ENCODE results near the gene SIGLEC14. TPM values are rescaled to one million over a fixed set of nuclear protein-coding genes. Genes with fewer than 3 reads are reported as not detected.

Gene SIGLEC14
- total RNA-seq, 4 donors from 2014 or later = 0.95 to 12.4 TPM; not detected in 2

DNA sequence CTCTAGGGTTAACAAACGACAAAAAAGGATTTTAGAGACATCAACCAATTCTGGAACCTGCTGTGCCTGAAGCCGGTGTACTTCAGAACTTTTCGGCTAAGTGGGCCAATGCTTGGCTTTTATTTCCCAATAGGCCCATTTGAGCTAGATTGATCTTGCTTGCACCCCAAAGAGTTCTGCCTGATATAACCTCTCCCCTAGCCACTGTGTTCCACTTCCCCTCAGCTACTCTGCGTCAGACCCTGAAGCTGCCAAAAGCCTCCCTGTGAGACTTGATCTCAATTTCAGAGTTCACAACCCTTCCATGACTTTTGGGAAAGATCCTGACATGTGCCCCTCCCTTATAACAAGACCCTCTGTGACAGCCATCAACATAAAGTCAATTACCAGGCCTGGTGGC lies 5.6 kb upstream of the SIGLEC14 start:
- no peaks in the 10 kb centered on the region for H3K9me3 ChIP-seq
- TF ChIP-seq, protein P1, sequence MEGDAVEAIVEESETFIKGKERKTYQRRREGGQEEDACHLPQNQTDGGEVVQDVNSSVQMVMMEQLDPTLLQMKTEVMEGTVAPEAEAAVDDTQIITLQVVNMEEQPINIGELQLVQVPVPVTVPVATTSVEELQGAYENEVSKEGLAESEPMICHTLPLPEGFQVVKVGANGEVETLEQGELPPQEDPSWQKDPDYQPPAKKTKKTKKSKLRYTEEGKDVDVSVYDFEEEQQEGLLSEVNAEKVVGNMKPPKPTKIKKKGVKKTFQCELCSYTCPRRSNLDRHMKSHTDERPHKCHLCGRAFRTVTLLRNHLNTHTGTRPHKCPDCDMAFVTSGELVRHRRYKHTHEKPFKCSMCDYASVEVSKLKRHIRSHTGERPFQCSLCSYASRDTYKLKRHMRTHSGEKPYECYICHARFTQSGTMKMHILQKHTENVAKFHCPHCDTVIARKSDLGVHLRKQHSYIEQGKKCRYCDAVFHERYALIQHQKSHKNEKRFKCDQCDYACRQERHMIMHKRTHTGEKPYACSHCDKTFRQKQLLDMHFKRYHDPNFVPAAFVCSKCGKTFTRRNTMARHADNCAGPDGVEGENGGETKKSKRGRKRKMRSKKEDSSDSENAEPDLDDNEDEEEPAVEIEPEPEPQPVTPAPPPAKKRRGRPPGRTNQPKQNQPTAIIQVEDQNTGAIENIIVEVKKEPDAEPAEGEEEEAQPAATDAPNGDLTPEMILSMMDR (IDR thresholded peaks at IDR 0.05) = no peak
- TF ChIP-seq POLR2A (IDR thresholded peaks at IDR 0.05) = no peak
- no peak overlapping the region for H3K4me3 ChIP-seq
- peak overlapping the region in 1 of 4 donors; percentile 69 for H3K27ac ChIP-seq
- peaks cover 0 to 7% (median 0%) of the 10 kb centered on the region in 4 donors for H3K4me1 ChIP-seq
- no peaks in the 10 kb centered on the region for H3K36me3 ChIP-seq
- DNase-seq = no peak
- no peaks in the 10 kb centered on the region for H3K27me3 ChIP-seq

- no peaks in the 10 kb centered on the region for H3K27me3 ChIP-seq
- no peaks in the 10 kb centered on the region for H3K9me3 ChIP-seq
- TF ChIP-seq, protein P1 (IDR thresholded peaks at IDR 0.05) = no peak
- TF ChIP-seq POLR2A (IDR thresholded peaks at IDR 0.05) = no peak
- H3K27ac ChIP-seq = peak overlapping the region in 1 of 4 donors; percentile 69
- peak in 2 of 3 donors; percentile 66 to 75 for DNase-seq
- H3K36me3 ChIP-seq = no peaks in the 10 kb centered on the region
- peaks cover 0 to 7% (median 0%) of the 10 kb centered on the region in 4 donors for H3K4me1 ChIP-seq
- H3K4me3 ChIP-seq = no peak overlapping the region
Observed at GRCh38 chr19:51651216-51651846, 4.7 kb upstream of the SIGLEC14 start.

DNA sequence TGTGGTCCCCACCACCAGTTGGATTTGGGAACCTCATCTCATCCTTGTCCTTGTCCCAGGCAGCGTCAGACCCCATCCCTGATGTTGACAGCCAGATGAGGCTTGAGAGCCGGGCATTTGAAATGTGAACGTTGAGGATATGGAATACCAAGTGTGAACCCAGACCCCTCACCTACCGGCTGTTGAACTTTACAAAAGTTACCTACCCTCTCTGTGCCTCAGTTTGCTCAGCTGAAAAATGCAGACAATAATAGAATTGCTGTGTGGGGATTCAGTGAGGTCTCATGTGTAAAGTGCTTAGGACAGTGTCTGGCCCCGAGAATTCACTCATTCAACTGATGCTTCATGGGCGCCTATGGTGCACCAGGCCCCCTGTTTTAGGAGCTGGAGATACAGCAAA lies 693 bp upstream of the SIGLEC14 start:
- TF ChIP-seq, protein P1 (IDR thresholded peaks at IDR 0.05) = no peak
- TF ChIP-seq POLR2A (IDR thresholded peaks at IDR 0.05) = no peak
- Histone ChIP-seq H3K27me3 (no peaks in the 10 kb centered on the region), H3K36me3 (no peaks in the 10 kb centered on the region), H3K27ac (peak overlapping the region in 1 of 4 donors; percentile 59), H3K4me1 (peaks cover 0 to 7% (median 0%) of the 10 kb centered on the region in 4 donors), H3K4me3 (no peak overlapping the region), H3K9me3 (no peaks in the 10 kb centered on the region)
- DNase-seq = no peak

DNA sequence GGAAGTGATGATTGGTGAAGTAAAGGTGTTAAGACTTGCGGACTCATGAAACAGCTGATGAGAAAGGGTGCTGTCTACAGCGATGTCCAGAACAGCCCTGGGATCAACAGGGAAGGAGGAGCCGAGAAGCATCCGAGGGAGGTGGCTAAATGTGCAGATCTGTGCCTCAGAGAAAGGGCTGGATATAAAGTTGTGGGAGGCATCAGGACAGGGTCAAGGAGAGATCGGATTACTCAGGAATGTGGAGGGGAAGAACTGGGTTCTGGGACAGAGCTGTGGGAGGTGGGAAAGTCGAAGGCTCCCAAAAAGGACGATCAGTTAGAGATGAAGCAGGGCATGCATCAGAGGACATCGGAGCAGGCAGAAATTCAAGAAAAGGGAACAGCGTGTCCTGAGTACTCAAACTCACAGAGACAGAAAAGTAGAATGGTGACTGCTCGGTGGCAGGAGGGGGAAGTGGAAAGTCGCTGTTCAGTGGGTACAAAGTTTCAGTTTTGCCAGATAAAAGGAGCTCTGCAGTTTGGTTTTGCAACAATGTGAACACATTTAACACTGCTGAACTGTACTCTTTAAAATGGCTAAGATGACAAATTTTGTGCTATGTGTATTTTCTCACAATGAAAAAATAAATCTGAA lies 1.9 kb downstream of the SIGLEC14 start:
- TF ChIP-seq POLR2A (IDR thresholded peaks at IDR 0.05) = no peak
- TF ChIP-seq, protein P1 (IDR thresholded peaks at IDR 0.05) = no peak
- H3K9me3 ChIP-seq = no peaks in the 10 kb centered on the region
- DNase-seq = no peak
- H3K36me3 ChIP-seq = no peaks in the 10 kb centered on the region
- H3K4me3 ChIP-seq = peak overlapping the region in 3 of 4 donors; percentile 10 to 29 (median 24)
- no peaks in the 10 kb centered on the region for H3K27me3 ChIP-seq
- H3K27ac ChIP-seq = peak overlapping the region in 2 of 4 donors; percentile 45 to 67
- H3K4me1 ChIP-seq = no peaks in the 10 kb centered on the region

DNA sequence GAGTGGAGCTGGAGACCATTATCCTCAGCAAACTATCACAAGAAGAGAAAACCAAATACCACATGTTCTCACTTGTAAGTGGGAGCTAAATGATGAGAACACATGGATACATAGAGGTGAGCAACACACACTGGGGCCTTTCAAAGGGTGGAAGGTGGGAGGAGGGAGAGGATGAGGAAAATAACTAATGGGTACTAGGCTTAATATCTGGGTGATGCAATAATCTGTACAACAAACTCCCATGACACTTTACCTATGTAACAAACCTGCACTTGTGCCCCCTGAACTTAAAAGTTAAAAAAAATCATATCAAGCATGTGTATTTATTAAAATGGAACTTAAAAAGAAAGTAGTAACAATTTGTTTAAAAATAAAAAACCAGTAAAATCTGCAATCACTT lies 5.0 kb downstream of the SIGLEC14 start:
- no peak overlapping the region for H3K27ac ChIP-seq
- H3K36me3 ChIP-seq = no peaks in the 10 kb centered on the region
- no peak for DNase-seq
- H3K9me3 ChIP-seq = no peaks in the 10 kb centered on the region
- no peaks in the 10 kb centered on the region for H3K27me3 ChIP-seq
- TF ChIP-seq, protein P1 (IDR thresholded peaks at IDR 0.05) = no peak
- no peak for TF ChIP-seq POLR2A (IDR thresholded peaks at IDR 0.05)
- H3K4me1 ChIP-seq = no peaks in the 10 kb centered on the region
- no peak overlapping the region for H3K4me3 ChIP-seq
